HG03558 (cell line): Measurements from ENCODE around the gene RAD23B.

Experiments
- ATAC-seq: cut with Tn5 transposase; IDR thresholded peaks from one replicate; pipeline ENCODE4 v1.9.1; 2021; ENCODE audit warnings: moderate number of reproducible peaks; ENCODE audit not compliant: unreplicated experiment; ENCODE audit errors: extremely low read depth

RAD23B gene

GRCh38 chr9:107330420-107330819 is 47.3 kb downstream of the RAD23B start:
- no peak for ATAC-seq

GRCh38 chr9:107332883-107333282 is 49.8 kb downstream of the RAD23B start:
- ATAC-seq: no peak

GRCh38 chr9:107333363-107333762 is 50.3 kb downstream of the RAD23B start:
- ATAC-seq: no peak

GRCh38 chr9:107334103-107334776 is 51.2 kb downstream of the RAD23B start:
- ATAC-seq: no peak

GRCh38 chr9:107335331-107335730 is 52.3 kb downstream of the RAD23B start:
- ATAC-seq: no peak

- no peak for ATAC-seq
Observed at GRCh38 chr9:107336718-107337360, 53.8 kb downstream of the RAD23B start.

- ATAC-seq: no peak
Observed at GRCh38 chr9:107337676-107338590, 54.9 kb downstream of the RAD23B start.

- ATAC-seq: no peak
Observed at GRCh38 chr9:107338911-107339659, 56.0 kb downstream of the RAD23B start.

GRCh38 chr9:107340920-107341632 is 58.0 kb downstream of the RAD23B start:
- ATAC-seq: peak; percentile 68

GRCh38 chr9:107342476-107343161 is 59.5 kb downstream of the RAD23B start:
- ATAC-seq: no peak

- no peak for ATAC-seq
Observed at GRCh38 chr9:107345327-107345726, 62.2 kb downstream of the RAD23B start.

GRCh38 chr9:107348836-107349235 is 65.8 kb downstream of the RAD23B start:
- no peak for ATAC-seq

GRCh38 chr9:107350443-107350842 is 67.4 kb downstream of the RAD23B start:
- no peak for ATAC-seq

- ATAC-seq: no peak
Observed at GRCh38 chr9:107351382-107352045, 68.4 kb downstream of the RAD23B start.

GRCh38 chr9:107355394-107355793 is 72.3 kb downstream of the RAD23B start:
- no peak for ATAC-seq

- ATAC-seq: no peak
Observed at GRCh38 chr9:107358986-107359385, 75.9 kb downstream of the RAD23B start.

GRCh38 chr9:107360098-107360497 is 77.0 kb downstream of the RAD23B start:
- no peak for ATAC-seq

- ATAC-seq: no peak
Observed at GRCh38 chr9:107361816-107362215, 78.7 kb downstream of the RAD23B start.
